Measurements from ENCODE around the gene AQP12A. TPM values are rescaled to one million over a fixed set of nuclear protein-coding genes. Genes with fewer than 3 reads are reported as not detected.

The AQP12A gene
- total and polyA plus RNA-seq, 2 experiments from 2014 or later, result not detected

DNA sequence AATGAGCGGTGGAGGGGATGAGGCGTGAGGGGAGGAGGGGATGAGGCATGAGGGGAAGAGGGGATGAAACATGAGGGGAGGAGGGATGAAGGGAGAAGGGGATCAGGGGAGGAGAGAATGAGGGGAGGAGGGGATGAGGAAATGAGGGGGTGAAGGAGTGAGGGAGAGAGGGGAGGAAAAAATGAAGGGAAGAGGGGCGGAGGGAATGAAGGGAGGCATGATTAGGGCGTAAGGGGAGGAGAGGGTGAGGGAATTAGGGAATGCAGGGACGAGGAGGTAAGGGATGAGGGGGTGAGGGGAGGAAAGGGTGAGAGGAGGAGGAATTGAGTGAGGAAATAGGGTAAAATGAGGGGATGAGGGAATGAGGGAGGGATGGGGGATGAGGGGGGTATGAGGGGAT lies 40.5 kb downstream of the AQP12A start:
- no peak overlapping the region for H2AFZ ChIP-seq
- H3K4me3 Mint-ChIP-seq, result no peak overlapping the region
- no peak overlapping the region for H3K27ac Mint-ChIP-seq
- no peaks in the 10 kb centered on the region for H3F3A ChIP-seq (replicated peaks; ENCODE audit: low read depth)
- no peak for DNase-seq (ENCODE audit: low spot score)
- no peaks in the 10 kb centered on the region for H3K4me1 ChIP-seq (ENCODE audit: insufficient read depth)
- H3K9me3 Mint-ChIP-seq, result no peaks in the 10 kb centered on the region
- H3K27me3 ChIP-seq (ENCODE audit: insufficient read depth), result no peaks in the 10 kb centered on the region
- TF ChIP-seq STAT1 (IDR thresholded peaks at IDR 0.05; ENCODE audit: unreplicated experiment), result no peak
- no peak for TF ChIP-seq JUNB (IDR thresholded peaks at IDR 0.05; ENCODE audit: unreplicated experiment)
- no peak for TF ChIP-seq EZH2phosphoT487 (IDR thresholded peaks at IDR 0.05; ENCODE audit: unreplicated experiment)
- TF ChIP-seq, protein P1, sequence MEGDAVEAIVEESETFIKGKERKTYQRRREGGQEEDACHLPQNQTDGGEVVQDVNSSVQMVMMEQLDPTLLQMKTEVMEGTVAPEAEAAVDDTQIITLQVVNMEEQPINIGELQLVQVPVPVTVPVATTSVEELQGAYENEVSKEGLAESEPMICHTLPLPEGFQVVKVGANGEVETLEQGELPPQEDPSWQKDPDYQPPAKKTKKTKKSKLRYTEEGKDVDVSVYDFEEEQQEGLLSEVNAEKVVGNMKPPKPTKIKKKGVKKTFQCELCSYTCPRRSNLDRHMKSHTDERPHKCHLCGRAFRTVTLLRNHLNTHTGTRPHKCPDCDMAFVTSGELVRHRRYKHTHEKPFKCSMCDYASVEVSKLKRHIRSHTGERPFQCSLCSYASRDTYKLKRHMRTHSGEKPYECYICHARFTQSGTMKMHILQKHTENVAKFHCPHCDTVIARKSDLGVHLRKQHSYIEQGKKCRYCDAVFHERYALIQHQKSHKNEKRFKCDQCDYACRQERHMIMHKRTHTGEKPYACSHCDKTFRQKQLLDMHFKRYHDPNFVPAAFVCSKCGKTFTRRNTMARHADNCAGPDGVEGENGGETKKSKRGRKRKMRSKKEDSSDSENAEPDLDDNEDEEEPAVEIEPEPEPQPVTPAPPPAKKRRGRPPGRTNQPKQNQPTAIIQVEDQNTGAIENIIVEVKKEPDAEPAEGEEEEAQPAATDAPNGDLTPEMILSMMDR (conservative IDR thresholded peaks at IDR 0.05; ENCODE audit: low read depth in 2 of 2), result no peak
- H4K20me1 ChIP-seq (replicated peaks; ENCODE audit: insufficient read depth), result no peaks in the 10 kb centered on the region
- H3K36me3 Mint-ChIP-seq (ENCODE audit: low read depth), result peaks cover 50% of the 10 kb centered on the region
- no peaks in the 10 kb centered on the region for H3K79me2 ChIP-seq (replicated peaks; ENCODE audit: insufficient read depth)
- no peak overlapping the region for H3K4me2 ChIP-seq
- H3K4me3 ChIP-seq, result no peak overlapping the region
- no peaks in the 10 kb centered on the region for H3K36me3 ChIP-seq (ENCODE audit: insufficient read depth)
- H3K9me2 ChIP-seq (ENCODE audit: insufficient read depth), result no peaks in the 10 kb centered on the region
- ATAC-seq, result no peak
- H3K27ac ChIP-seq (ENCODE audit: low read depth), result no peak overlapping the region
- peaks cover 39% of the 10 kb centered on the region for H3K27me3 Mint-ChIP-seq (ENCODE audit: insufficient read depth, low read depth, poor library complexity)
- H3K4me1 Mint-ChIP-seq, result no peaks in the 10 kb centered on the region

DNA sequence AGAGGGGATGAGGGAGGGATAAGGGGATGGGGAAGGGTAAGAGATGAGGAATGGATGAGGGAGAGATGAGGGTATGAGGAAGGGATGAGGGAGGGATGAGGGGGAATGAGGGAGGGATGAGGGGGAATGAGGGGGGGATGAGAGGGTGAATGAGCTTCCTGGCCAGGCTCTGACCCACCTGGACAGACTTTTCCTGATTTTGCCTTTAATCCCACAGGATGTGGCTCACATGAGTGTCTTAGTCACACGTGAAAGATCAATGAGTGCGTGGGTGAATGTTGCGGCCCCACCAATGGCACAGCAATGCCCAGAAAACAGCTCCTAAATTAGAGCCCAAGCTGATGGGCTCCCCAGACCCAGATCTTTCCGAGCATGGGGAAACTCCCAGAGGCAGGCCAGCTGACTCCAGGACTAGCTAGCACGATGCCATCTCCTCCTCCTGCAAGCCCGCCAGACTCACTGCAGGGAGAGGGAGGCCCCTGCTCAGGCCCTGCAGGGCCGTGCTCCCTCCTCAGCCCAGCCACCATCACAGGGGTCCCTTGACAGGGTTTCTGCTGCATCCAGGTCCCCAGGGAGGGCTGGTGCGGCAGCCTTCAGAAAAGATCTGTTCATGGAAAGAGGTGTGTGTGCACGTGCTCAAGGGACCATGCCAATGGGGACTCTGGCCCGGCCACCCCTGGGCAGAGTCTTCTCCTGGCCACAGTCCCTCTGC lies 41.4 kb downstream of the AQP12A start:
- H3F3A ChIP-seq (replicated peaks; ENCODE audit: low read depth), result no peaks in the 10 kb centered on the region
- DNase-seq (ENCODE audit: low spot score) (no peak), ATAC-seq (no peak)
- H3K4me1 ChIP-seq (ENCODE audit: insufficient read depth), result no peaks in the 10 kb centered on the region
- no peak overlapping the region for H3K4me2 ChIP-seq
- no peaks in the 10 kb centered on the region for H3K4me1 Mint-ChIP-seq
- H3K79me2 ChIP-seq (replicated peaks; ENCODE audit: insufficient read depth), result no peaks in the 10 kb centered on the region
- no peak overlapping the region for H2AFZ ChIP-seq
- H3K4me3 Mint-ChIP-seq, result no peak overlapping the region
- H3K27ac Mint-ChIP-seq, result no peak overlapping the region
- no peaks in the 10 kb centered on the region for H3K36me3 ChIP-seq (ENCODE audit: insufficient read depth)
- no peak overlapping the region for H3K27ac ChIP-seq (ENCODE audit: low read depth)
- no peaks in the 10 kb centered on the region for H3K27me3 ChIP-seq (ENCODE audit: insufficient read depth)
- H4K20me1 ChIP-seq (replicated peaks; ENCODE audit: insufficient read depth), result no peaks in the 10 kb centered on the region
- no peaks in the 10 kb centered on the region for H3K9me3 Mint-ChIP-seq
- H3K36me3 Mint-ChIP-seq (ENCODE audit: low read depth), result peaks cover 57% of the 10 kb centered on the region
- no peaks in the 10 kb centered on the region for H3K9me2 ChIP-seq (ENCODE audit: insufficient read depth)
- peaks cover 41% of the 10 kb centered on the region for H3K27me3 Mint-ChIP-seq (ENCODE audit: insufficient read depth, low read depth, poor library complexity)
- H3K4me3 ChIP-seq, result no peak overlapping the region
- TF ChIP-seq CREB1 (CRISPR knock-in tag; IDR thresholded peaks at IDR 0.05; ENCODE audit: low read depth) (no peak), ZNF114 (CRISPR knock-in tag; IDR thresholded peaks at IDR 0.05) (no peak), ZNF331 (CRISPR knock-in tag; IDR thresholded peaks at IDR 0.05; ENCODE audit: low read depth) (no peak), NANOG (IDR thresholded peaks at IDR 0.05; ENCODE audit: borderline replicate concordance) (no peak), POLR2AphosphoS5 (IDR thresholded peaks at IDR 0.05; ENCODE audit: low read depth) (no peak), STAT1 (IDR thresholded peaks at IDR 0.05; ENCODE audit: unreplicated experiment) (no peak), EZH2phosphoT487 (IDR thresholded peaks at IDR 0.05; ENCODE audit: unreplicated experiment) (no peak), JUNB (IDR thresholded peaks at IDR 0.05; ENCODE audit: unreplicated experiment) (no peak), EZH2 (IDR thresholded peaks at IDR 0.05; ENCODE audit: low read depth, unreplicated experiment) (no peak)
- TF ChIP-seq, protein P1 (conservative IDR thresholded peaks at IDR 0.05; ENCODE audit: low read depth in 2 of 2), result no peak
- TF ChIP-seq, protein P2, sequence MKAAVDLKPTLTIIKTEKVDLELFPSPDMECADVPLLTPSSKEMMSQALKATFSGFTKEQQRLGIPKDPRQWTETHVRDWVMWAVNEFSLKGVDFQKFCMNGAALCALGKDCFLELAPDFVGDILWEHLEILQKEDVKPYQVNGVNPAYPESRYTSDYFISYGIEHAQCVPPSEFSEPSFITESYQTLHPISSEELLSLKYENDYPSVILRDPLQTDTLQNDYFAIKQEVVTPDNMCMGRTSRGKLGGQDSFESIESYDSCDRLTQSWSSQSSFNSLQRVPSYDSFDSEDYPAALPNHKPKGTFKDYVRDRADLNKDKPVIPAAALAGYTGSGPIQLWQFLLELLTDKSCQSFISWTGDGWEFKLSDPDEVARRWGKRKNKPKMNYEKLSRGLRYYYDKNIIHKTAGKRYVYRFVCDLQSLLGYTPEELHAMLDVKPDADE (IDR thresholded peaks at IDR 0.05), result no peak
